ENCODE measurements around the gene HGS. TPM values are rescaled to one million over a fixed set of nuclear protein-coding genes. Genes with fewer than 3 reads are reported as not detected.

HGS gene
- total RNA-seq, 1 donor from 2014 or later: 72.9 TPM

DNA sequence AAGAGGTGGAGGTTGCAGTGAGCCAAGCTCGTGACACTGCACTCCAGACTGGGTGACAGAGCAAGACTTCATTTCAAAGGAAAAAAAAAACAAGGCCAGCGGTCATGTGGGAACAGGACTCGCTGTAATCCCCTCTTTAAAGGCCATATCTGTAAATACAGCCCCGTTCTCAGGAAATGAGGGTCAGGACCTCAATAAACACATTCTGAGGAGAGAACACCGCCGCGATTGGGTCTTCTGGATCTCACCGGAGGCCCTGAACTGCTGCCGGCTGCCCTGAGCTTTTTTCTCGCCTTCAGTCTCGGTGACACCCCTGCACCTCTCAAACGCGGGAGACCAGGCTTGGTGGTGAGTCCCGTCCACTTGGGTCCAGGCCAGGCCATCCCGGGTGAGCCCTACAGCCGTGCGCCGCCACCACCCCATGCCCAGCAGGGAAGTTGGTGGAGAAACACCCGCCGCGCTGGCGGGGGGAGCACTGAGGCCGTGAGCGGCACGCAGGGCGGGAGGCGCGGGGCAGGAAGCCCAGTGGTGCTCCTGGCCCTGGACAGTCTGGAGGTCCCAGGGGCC lies 56.7 kb downstream of the HGS start:
- no peak for TF ChIP-seq POLR2A (IDR thresholded peaks at IDR 0.05)
- no peak for TF ChIP-seq CTCF (IDR thresholded peaks at IDR 0.05)
- no peak for TF ChIP-seq POLR2AphosphoS5 (IDR thresholded peaks at IDR 0.05; ENCODE audit: insufficient read depth in 1 of 2, low read depth in 1 of 2)
- Histone ChIP-seq H3K4me1 (peaks cover 4% of the 10 kb centered on the region), H3K9me3 (no peaks in the 10 kb centered on the region), H3K4me3 (no peak overlapping the region), H3K36me3 (no peaks in the 10 kb centered on the region), H3K27me3 (no peaks in the 10 kb centered on the region), H3K27ac (no peak overlapping the region)
- intact Hi-C loops (cut with DNase I): no loop called here
- no peak for DNase-seq (ENCODE audit: extremely low spot score in 2 of 2)

DNA sequence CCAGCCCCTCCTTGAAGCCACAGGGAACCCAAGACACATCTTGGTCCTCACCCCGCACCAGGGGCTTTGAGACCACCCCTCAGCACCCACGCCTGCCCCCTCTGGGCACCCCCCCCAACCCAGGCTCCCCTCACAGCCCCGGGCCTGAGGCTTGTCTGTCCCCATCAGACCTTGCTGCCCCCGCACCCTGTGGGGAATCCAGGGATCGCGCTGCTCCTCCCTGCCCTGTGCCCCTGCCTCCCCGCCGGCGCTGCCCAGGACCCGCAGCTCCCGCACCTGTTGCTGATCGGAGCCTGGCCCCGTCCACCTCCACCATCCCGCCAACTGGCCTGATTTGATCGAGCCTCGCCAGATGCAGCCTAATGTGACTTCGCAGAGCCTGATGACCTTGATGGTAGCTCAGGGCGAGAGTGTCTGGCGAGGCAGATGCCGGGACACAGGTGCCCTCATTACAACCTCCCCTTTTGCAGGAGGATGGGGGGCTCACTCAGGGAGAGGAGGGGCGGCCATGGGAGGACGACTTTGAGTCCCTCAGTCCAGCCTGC lies 57.3 kb downstream of the HGS start:
- Histone ChIP-seq H3K4me1 (no peaks in the 10 kb centered on the region), H3K4me3 (no peak overlapping the region), H3K36me3 (no peaks in the 10 kb centered on the region), H3K27ac (no peak overlapping the region), H3K9me3 (no peaks in the 10 kb centered on the region), H3K27me3 (no peaks in the 10 kb centered on the region)
- no peak for DNase-seq (ENCODE audit: extremely low spot score in 2 of 2)
- intact Hi-C loops (cut with DNase I): no loop called here
- TF ChIP-seq POLR2AphosphoS5 (IDR thresholded peaks at IDR 0.05; ENCODE audit: insufficient read depth in 1 of 2, low read depth in 1 of 2) (no peak), POLR2A (IDR thresholded peaks at IDR 0.05) (no peak), CTCF (IDR thresholded peaks at IDR 0.05) (no peak)

GRCh38 chr17:81741594-81742452 lies 58.0 kb downstream of the HGS start:
- Histone ChIP-seq H3K27ac (no peak overlapping the region), H3K36me3 (no peaks in the 10 kb centered on the region), H3K27me3 (no peaks in the 10 kb centered on the region), H3K9me3 (no peaks in the 10 kb centered on the region), H3K4me1 (no peaks in the 10 kb centered on the region), H3K4me3 (no peak overlapping the region)
- no peak for DNase-seq (ENCODE audit: extremely low spot score in 2 of 2)
- TF ChIP-seq POLR2AphosphoS5 (IDR thresholded peaks at IDR 0.05; ENCODE audit: insufficient read depth in 1 of 2, low read depth in 1 of 2) (no peak), POLR2A (IDR thresholded peaks at IDR 0.05) (no peak), CTCF (IDR thresholded peaks at IDR 0.05) (no peak)
- intact Hi-C loops (cut with DNase I): no loop called here

Small RNAs within 50 kb of the gene (microRNA-seq; reads per million reads assigned to microRNA genes)
- not detected for gene MIR6786 (ENCODE audit: borderline number of aligned reads, borderline replicate concordance)

Small RNAs within 50 kb of the gene (small RNA-seq; reads per million reads assigned to genes)
- gene MIR6786: not detected

Other genes starting within 250 kb of the HGS start
- 2,441 TPM for gene ACTG1, start 171.2 kb upstream of the HGS start, total RNA-seq
- 6.6 TPM for gene FSCN2, start 155.6 kb upstream of the HGS start, total RNA-seq
- 21.4 TPM for gene FAAP100, start 131.7 kb upstream of the HGS start, total RNA-seq
- gene NPLOC4, start 46.9 kb upstream of the HGS start, total RNA-seq: 68.3 TPM
- gene TSPAN10, start 46.8 kb upstream of the HGS start, total RNA-seq: not detected
- not detected for gene PDE6G, start 27.5 kb upstream of the HGS start, total RNA-seq
- 43.0 TPM for gene OXLD1, start 17.4 kb upstream of the HGS start, total RNA-seq
- 13.8 TPM for gene CCDC137, start 17.3 kb upstream of the HGS start, total RNA-seq
- gene ARL16, start 214 bp upstream of the HGS start, total RNA-seq: 24.1 TPM
- 77.3 TPM for gene MRPL12, start 19.4 kb downstream of the HGS start, total RNA-seq
- 2.9 TPM for gene SLC25A10, start 28.3 kb downstream of the HGS start, total RNA-seq
- not detected for gene GCGR, start 120.1 kb downstream of the HGS start, total RNA-seq
- 64.1 TPM for gene MCRIP1, start 149.3 kb downstream of the HGS start, total RNA-seq
- not detected for gene PPP1R27, start 151.0 kb downstream of the HGS start, total RNA-seq
- gene P4HB, start 176.5 kb downstream of the HGS start, total RNA-seq: 463 TPM
- 120 TPM for gene ARHGDIA, start 187.3 kb downstream of the HGS start, total RNA-seq
- 78.8 TPM for gene ALYREF, start 207.6 kb downstream of the HGS start, total RNA-seq
- gene ANAPC11, start 207.7 kb downstream of the HGS start, total RNA-seq: 135 TPM
- gene NPB, start 218.2 kb downstream of the HGS start, total RNA-seq: 4.7 TPM
- 28.0 TPM for gene PCYT2, start 227.4 kb downstream of the HGS start, total RNA-seq
- gene SIRT7, start 234.2 kb downstream of the HGS start, total RNA-seq: 47.9 TPM
- 18.9 TPM for gene MAFG, start 243.7 kb downstream of the HGS start, total RNA-seq

Data from vagina (tissue), 2 donors.